HG03354 (cell line): Measurements from ENCODE around the gene TMEM212.
"Not testable (repeated sequence)": the region's sequence is repeated elsewhere in the genome, so short reads cannot be mapped to it uniquely, and the experiment has no call there.

ENCODE experiments used
- ATAC-seq: cut with Tn5 transposase; IDR thresholded peaks from one replicate; pipeline ENCODE4 v1.9.1; 2021; ENCODE audit warnings: mild to moderate bottlenecking; ENCODE audit not compliant: unreplicated experiment, poor library complexity, severe bottlenecking

Gene TMEM212

DNA sequence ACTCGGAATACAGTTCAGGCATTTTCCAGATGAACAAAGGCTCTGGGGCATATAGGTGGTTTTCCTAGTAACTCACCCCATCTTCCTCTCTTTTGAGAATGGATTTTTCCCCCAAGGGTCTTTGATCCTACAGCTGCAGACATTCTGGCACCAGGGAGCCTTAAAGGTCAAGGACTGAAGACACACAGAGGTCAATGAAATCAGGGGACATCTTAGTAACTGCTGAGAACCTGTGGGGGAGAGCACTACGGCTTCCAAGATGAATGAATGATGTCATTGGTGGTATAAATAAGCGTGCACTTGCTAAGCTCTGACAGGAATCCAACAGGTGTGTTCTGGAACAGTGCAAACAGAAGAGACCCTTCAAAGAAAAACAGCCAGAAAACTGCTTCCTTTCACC, 36.3 kb downstream of the TMEM212 start:
- ATAC-seq, result no peak

- no peak for ATAC-seq
Observed at GRCh38 chr3:171880101-171880870, 37.1 kb downstream of the TMEM212 start.

DNA sequence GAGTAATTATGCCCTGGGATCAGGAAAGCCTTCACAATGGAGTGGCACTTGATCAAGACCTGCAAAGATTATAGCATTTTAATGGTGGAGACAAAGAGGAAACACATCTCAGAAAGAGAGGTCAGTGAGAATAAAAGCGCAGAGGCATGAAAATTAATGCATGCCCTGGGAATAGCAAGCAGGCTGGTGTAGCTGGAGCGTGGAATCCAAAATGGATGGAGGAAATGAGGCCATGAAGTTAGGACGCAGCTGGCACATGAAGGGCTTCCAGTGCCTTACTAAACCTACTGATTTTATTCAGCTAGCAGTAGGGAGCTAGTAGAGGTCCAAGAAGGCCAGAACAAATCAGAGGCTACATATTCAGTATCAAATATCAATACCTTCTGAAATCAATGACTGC, 38.1 kb downstream of the TMEM212 start:
- no peak for ATAC-seq

DNA sequence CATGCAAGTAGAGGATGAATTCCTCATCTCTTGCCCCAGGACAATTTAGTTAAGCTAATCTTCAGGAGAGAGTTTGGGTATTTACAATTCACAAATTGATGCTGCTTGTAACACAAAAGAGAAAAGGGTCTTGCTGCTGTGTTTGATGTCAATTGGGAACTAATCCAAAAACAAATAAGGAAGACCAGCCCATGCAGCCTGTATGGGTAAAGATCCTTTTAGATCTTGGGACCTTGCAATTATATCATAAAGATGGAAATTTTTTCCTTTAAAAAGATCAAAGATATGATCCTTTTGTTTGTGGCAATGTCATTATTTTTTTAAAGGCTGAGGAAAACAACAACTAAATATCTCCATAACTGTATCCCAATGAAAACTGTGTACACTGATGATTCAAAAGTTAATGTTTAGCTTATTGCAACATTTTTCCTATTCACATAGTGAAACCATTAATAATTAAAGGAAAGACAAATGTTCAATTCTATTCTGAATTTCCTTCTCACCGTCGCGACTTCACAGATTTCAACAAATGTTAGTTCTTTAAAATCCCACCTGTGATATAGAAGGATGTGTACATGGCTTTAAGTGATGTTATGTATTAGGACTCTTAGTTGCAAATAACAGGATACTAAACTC, 40.2 kb downstream of the TMEM212 start:
- ATAC-seq, result no peak

DNA sequence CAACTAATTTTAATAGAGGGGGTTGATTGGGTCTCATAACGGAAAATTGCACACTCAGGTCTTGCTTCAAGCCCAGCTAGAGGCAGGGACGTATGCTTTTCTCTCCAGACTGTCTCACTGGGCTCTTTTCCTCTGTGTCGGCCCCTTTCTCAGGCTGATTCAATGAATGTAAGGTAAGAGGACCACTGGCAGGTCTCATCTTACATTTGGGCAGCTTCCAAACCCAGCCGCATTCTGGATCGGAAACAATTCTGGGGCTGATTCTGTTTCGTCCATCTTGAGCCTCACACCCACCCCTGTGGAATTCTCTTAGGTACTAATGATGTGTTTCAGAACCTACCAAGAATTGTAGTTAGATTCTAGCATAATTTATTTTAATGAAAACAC, 40.7 kb downstream of the TMEM212 start:
- no peak for ATAC-seq

DNA sequence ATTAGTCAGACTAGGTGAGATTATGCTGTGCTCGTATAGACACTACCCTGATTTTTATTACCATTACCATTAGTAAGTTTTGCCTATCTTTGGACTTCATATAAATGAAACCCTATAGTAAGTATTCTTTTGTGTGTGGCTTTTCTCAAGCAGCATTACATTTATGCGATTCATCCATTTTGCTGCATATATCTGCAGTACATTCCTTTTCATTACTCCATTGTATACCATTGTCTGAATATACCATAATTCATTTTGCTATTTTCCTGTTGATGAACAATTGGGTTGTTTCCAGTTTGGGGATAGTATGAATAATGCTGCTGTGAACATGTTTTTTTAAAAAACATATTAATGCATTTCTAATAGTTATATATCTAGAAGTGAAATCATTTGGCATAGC, 45.3 kb downstream of the TMEM212 start:
- ATAC-seq, result no peak

DNA sequence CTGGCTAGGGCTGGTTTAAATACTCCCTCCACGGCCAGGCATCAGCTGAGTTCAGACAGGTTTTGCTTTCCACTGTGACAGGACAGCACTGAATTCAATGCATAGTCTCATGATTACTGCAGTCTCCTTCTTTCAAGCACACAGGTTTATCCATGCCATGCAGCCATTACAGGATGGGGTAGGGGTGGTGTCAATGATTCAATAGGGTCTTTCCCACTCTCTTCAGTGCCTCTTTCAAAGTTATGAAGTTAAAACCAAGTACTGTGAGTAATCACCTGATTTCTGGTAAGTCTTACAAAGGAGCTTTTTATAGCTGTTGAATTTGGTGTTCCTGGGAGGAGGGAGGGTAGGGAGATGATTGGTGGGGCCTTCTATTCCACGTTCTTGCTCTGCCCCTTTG, 47.2 kb downstream of the TMEM212 start:
- no peak for ATAC-seq

DNA sequence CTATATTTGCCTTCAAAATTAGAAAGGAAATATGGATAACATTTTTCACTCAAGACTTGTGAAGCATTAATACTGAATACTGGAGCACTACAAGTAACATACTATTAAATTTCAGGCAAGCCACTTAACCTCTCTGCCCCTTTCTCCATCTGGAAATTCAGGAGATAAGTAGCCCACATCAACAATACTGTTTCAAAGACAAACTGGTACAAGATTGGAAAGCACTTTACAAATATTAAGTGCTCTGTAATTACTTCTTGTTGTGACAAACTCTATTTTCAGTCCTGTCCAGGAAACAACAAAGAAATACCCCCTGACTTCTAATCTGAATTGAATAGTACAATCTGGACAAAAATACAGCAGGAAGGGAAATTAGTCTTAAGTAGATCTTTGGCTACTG, 49.3 kb downstream of the TMEM212 start:
- ATAC-seq, result no peak

- ATAC-seq, result no peak
Observed at GRCh38 chr3:171895291-171895690, 52.1 kb downstream of the TMEM212 start.

- ATAC-seq, result no peak
Observed at GRCh38 chr3:171895900-171896299, 52.8 kb downstream of the TMEM212 start.

GRCh38 chr3:171896316-171896715, 53.2 kb downstream of the TMEM212 start:
- no peak for ATAC-seq

- ATAC-seq, result no peak
Observed at GRCh38 chr3:171898192-171898591, 55.0 kb downstream of the TMEM212 start.

GRCh38 chr3:171900446-171900845, 57.3 kb downstream of the TMEM212 start:
- no peak for ATAC-seq

DNA sequence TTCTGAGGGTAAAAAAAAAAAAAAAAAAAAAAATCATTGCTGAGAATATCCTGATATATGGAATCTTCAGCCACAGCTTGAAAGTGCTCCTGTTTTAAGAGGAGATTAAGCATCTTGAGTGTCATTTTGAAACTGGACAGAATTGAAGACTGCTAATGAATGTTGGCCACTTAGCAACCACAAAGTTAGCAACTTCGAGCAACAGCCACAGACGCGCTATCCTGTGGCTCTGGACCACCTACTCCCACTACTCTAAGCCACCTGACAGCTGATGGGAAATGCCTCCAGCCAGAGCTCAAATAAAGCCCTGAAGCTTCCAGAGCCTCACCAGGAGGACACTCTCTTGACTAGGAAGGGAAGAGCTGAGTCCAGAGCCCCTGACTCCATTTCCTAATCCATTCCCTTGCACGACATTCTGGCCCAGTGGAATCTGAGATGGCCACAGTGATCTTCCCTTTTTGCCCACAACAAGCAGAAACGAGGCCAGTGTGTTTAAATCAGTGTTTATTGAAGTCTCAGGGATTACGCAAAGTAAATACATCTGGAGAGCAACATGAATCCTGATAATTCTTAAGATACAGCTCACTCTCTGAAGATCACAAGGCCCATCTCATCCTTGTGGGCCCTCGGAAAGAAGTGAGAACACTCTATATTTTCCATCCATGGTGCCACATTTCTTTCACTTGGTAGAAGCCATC, 58.6 kb downstream of the TMEM212 start:
- no peak for ATAC-seq

GRCh38 chr3:171904829-171905228, 61.7 kb downstream of the TMEM212 start:
- ATAC-seq, result no peak

GRCh38 chr3:171906503-171906902, 63.4 kb downstream of the TMEM212 start:
- ATAC-seq, result not testable (repeated sequence)

DNA sequence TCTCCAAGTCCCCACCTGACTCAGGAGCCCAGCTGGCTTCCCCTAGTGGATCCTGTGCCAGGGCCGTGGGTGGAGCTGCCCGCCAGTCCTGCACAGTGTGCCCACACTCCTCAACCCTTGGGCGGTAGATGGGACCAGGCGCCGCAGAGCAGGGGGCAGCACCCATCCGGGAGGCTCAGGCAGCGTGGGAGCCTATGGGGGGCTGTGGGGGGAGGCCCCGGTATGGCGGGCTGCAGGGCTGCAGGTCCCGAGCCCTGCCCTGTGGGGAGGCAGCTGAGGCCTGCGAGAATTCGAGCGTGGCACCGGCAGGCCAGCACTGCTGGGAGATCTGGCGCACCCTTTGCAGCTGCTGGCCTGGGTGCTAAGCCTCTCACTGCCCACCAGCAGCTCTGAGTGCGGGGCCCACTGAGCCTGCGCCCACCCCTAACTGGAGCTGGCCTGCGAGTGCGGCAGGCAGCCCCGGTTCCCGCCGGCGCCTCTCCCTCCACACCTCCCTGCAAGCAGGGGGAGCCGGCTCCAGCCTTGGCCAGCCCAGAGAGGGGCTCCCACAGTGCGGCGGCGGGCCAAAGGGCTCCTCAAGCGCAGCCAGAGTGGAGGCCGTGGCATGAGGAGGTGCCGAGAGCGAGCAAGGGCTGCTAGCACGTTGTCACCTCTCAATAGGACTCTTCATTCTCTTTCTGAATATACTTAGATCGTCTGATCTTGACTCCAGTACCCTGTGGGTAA, 64.0 kb downstream of the TMEM212 start:
- ATAC-seq, result no peak

- ATAC-seq, result no peak
Observed at GRCh38 chr3:171907761-171908160, 64.6 kb downstream of the TMEM212 start.

GRCh38 chr3:171908731-171909130, 65.6 kb downstream of the TMEM212 start:
- no peak for ATAC-seq
